HCT116 (cell line): ENCODE measurements around the gene MYLK. TPM values are rescaled to one million over a fixed set of nuclear protein-coding genes. Genes with fewer than 3 reads are reported as not detected.

Experiments
- ATAC-seq: fragments of 200-7000 bp; cut with Tn5 transposase; 2 replicates; pipeline ENCODE4 v1.9.1; 2020; ENCODE audit warnings: mild to moderate bottlenecking, moderate library complexity
- BruUV-seq: library from RNA; stranded (reverse); fragments of 400-500 nt; replicated peaks from 2 replicates; lab custom pipeline; 2021; lab: Mats Ljungman, UMichigan
- CTCF ChIA-PET: fragments of 300-600 bp; sonication (Branson Sonifier 250); formaldehyde crosslinking; loops from one replicate; lab custom pipeline; 2021; ENCODE audit warnings: antibody characterized with exemption; lab: Charles Lee
- POLR2A ChIA-PET: fragments of 300-600, 350-600 bp; sonication (Branson Sonifier 250); formaldehyde crosslinking; loops from one replicate; lab custom pipeline; 2021; ENCODE audit warnings: antibody characterized with exemption; lab: Charles Lee
- RAD21 ChIA-PET, 2 experiments: fragments of 300-600 bp; sonication (Branson Sonifier 250); formaldehyde crosslinking; loops; one replicate each; lab custom pipeline; 2023; ENCODE audit warnings: low total read pairs in 2 of 2; ENCODE audit not compliant: uncharacterized antibody in 2 of 2, unreplicated experiment in 2 of 2, low non-redundant PET in 1 of 2; lab: Charles Lee
- DNase-seq: peaks from one replicate; pipeline ENCODE4 v3.0.0-alpha.2; 2010; ENCODE audit warnings: low read depth, low spot score
- H2AFZ ChIP-seq: fragments of 200-600 bp; shearing (Covaris generic), sonication (generic); 2 replicates; pipeline ENCODE4 v1.6.1; 2017; ENCODE audit warnings: low read depth, mixed run types, mixed read lengths, antibody characterized with exemption, low read length; ENCODE audit not compliant: poor library complexity, severe bottlenecking
- H3K27ac ChIP-seq: 2 replicates; pipeline ENCODE4 v1.5.1; 2012; ENCODE audit warnings: low read depth, low read length
- H3K27me3 ChIP-seq: fragments of 200-600 bp; sonication (generic); 2 replicates; pipeline ENCODE4 v1.6.1; 2016; ENCODE audit warnings: mixed run types, low read length, mixed read lengths; ENCODE audit not compliant: insufficient read depth
- H3K36me3 ChIP-seq, 2 experiments: fragments of 200-500 bp in 1 of 2; fragments of 200-600 bp in 1 of 2; sonication (Bioruptor generic) in 1 of 2; sonication (generic) in 1 of 2; 2 replicates each; pipeline versions ENCODE4 v1.5.1 to v1.6.1; 2014 to 2016; ENCODE audit warnings: low read length in 2 of 2, inconsistent platforms in 1 of 2, mixed read lengths in 1 of 2, mixed run types in 1 of 2; ENCODE audit not compliant: insufficient read depth in 2 of 2, control insufficient read depth in 1 of 2
- H3K4me1 ChIP-seq, 2 experiments: fragments of 200-600 bp in 1 of 2; sonication (generic) in 1 of 2; 2 replicates each; pipeline versions ENCODE4 v1.5.1 to v1.6.1; 2012 to 2017; ENCODE audit warnings: low read length in 2 of 2, inconsistent platforms in 1 of 2, mild to moderate bottlenecking in 1 of 2, mixed read lengths in 1 of 2, mixed run types in 1 of 2, moderate library complexity in 1 of 2; ENCODE audit not compliant: insufficient read depth in 2 of 2, control insufficient read depth in 1 of 2
- H3K4me2 ChIP-seq: fragments of 200-600 bp; sonication (generic); 2 replicates; pipeline ENCODE4 v1.6.1; 2017; ENCODE audit warnings: mixed run types, low read length, mixed read lengths
- H3K4me3 ChIP-seq, 2 experiments: fragments of 200-600 bp in 1 of 2; sonication (generic) in 1 of 2; replicated peaks in 1 of 2; 2 replicates each; pipeline ENCODE4 v1.5.1; 2011 to 2016; ENCODE audit warnings: low read length in 2 of 2, control low read depth in 1 of 2, low read depth in 1 of 2, mild to moderate bottlenecking in 1 of 2, mixed read lengths in 1 of 2, mixed run types in 1 of 2
- H3K79me2 ChIP-seq: fragments of 200-600 bp; sonication (generic); 2 replicates; pipeline ENCODE4 v1.6.1; 2017; ENCODE audit warnings: mild to moderate bottlenecking, mixed run types, low read length, moderate library complexity, mixed read lengths; ENCODE audit not compliant: insufficient read depth
- H3K9ac ChIP-seq: fragments of 200-600 bp; sonication (generic); 2 replicates; pipeline ENCODE4 v1.6.1; 2016; ENCODE audit warnings: low read length, mixed read lengths
- H3K9me2 ChIP-seq: fragments of 200-600 bp; sonication (generic), shearing (Covaris generic); 2 replicates; pipeline ENCODE4 v1.6.1; 2017; ENCODE audit warnings: mixed run types, mild to moderate bottlenecking, moderate library complexity; ENCODE audit not compliant: insufficient read depth
- H3K9me3 ChIP-seq, 2 experiments: fragments of 200-500 bp in 1 of 2; fragments of 200-600 bp in 1 of 2; sonication (Bioruptor generic) in 1 of 2; sonication (generic) in 1 of 2; 2 replicates each; pipeline ENCODE4 v1.6.1; 2014 to 2017; ENCODE audit warnings: low read length in 2 of 2, mixed read lengths in 2 of 2, inconsistent platforms in 1 of 2, low read depth in 1 of 2, mild to moderate bottlenecking in 1 of 2, mixed run types in 1 of 2, moderate library complexity in 1 of 2; ENCODE audit not compliant: control insufficient read depth in 1 of 2, insufficient read depth in 1 of 2
- H4K20me1 ChIP-seq: fragments of 200-600 bp; sonication (generic), shearing (Covaris generic); 2 replicates; pipeline ENCODE4 v1.6.1; 2017; ENCODE audit warnings: mixed run types, mild to moderate bottlenecking, moderate library complexity; ENCODE audit not compliant: insufficient read depth
- CEBPB ChIP-seq: IDR thresholded peaks from 2 replicates; pipeline ENCODE4 v1.6.1; 2012; ENCODE audit warnings: low read depth
- EGR1 ChIP-seq: IDR thresholded peaks from 2 replicates; pipeline ENCODE4 v1.6.1; 2012; ENCODE audit warnings: low read depth
- ELF1 ChIP-seq: IDR thresholded peaks from 2 replicates; pipeline ENCODE4 v1.6.1; 2012; ENCODE audit warnings: low read depth, borderline replicate concordance
- EZH2 ChIP-seq: fragments of 200-600 bp; sonication (generic); IDR thresholded peaks from 2 replicates; pipeline ENCODE4 v1.6.1; 2017; ENCODE audit warnings: antibody characterized with exemption, mixed run types
- EZH2phosphoT487 ChIP-seq: fragments of 200-600 bp; IDR thresholded peaks from 2 replicates; pipeline ENCODE4 v1.6.1; 2018; ENCODE audit warnings: antibody characterized with exemption, borderline replicate concordance
- JUND ChIP-seq: IDR thresholded peaks from 2 replicates; pipeline ENCODE4 v1.6.1; 2012
- POLR2A ChIP-seq: IDR thresholded peaks from 2 replicates; pipeline ENCODE4 v1.7.0; 2011; ENCODE audit warnings: borderline replicate concordance; ENCODE audit not compliant: insufficient read depth, insufficient read length; ENCODE audit errors: extremely low read depth
- RAD21 ChIP-seq: IDR thresholded peaks from 2 replicates; pipeline ENCODE4 v1.6.1; 2012; ENCODE audit warnings: low read depth, mild to moderate bottlenecking
- SIN3A ChIP-seq: IDR thresholded peaks from 2 replicates; pipeline ENCODE4 v1.6.1; 2012; ENCODE audit warnings: low read depth
- SP1 ChIP-seq: IDR thresholded peaks from 2 replicates; pipeline ENCODE4 v1.6.1; 2012; ENCODE audit warnings: low read depth
- SRF ChIP-seq: IDR thresholded peaks from 2 replicates; pipeline ENCODE4 v1.6.1; 2012; ENCODE audit warnings: low read depth
- YY1 ChIP-seq: IDR thresholded peaks from 2 replicates; pipeline ENCODE4 v1.6.1; 2011; ENCODE audit warnings: low read length, low read depth, moderate library complexity, mild to moderate bottlenecking; ENCODE audit not compliant: insufficient replicate concordance; ENCODE audit errors: extremely low read depth
- ZFX ChIP-seq: fragments of 450-650 bp; IDR thresholded peaks from 2 replicates; pipeline ENCODE4 v1.6.1; 2017
- ZNF274 ChIP-seq: fragments of 200-500 bp; sonication (Bioruptor generic); IDR thresholded peaks from 2 replicates; pipeline ENCODE4 v1.6.1; 2014; ENCODE audit warnings: mild to moderate bottlenecking, low read depth, low read length, inconsistent platforms
- intact Hi-C: fragments of 100-400 bp; cut with micrococcal nuclease; formaldehyde crosslinking; loops from 2 replicates; pipeline ENCODE4 v1.10.0; 2022
- total RNA-seq: library from RNA; stranded (reverse); gene quantifications from one replicate; pipeline ENCODE4 v1.2.1, GENCODE V29; 2021; ENCODE audit not compliant: unreplicated experiment
- TF ChIP-seq, protein P1 (sequence below): IDR thresholded peaks from 2 replicates; pipeline ENCODE4 v1.6.1; 2012
- TF ChIP-seq, protein P2 (sequence below): IDR thresholded peaks from 2 replicates; pipeline ENCODE4 v1.6.1; 2012; ENCODE audit warnings: low read depth
- TF ChIP-seq, protein P3 (sequence below): IDR thresholded peaks from 2 replicates; pipeline ENCODE4 v1.6.1; 2011; ENCODE audit warnings: mild to moderate bottlenecking, low read length, moderate library complexity; ENCODE audit not compliant: insufficient replicate concordance; ENCODE audit errors: extremely low read depth
- TF ChIP-seq, protein P4 (sequence below): IDR thresholded peaks from 2 replicates; pipeline ENCODE4 v1.6.1; 2012

MYLK gene
- total RNA-seq, 1 experiment from 2014 or later, result 3.8 TPM

DNA sequence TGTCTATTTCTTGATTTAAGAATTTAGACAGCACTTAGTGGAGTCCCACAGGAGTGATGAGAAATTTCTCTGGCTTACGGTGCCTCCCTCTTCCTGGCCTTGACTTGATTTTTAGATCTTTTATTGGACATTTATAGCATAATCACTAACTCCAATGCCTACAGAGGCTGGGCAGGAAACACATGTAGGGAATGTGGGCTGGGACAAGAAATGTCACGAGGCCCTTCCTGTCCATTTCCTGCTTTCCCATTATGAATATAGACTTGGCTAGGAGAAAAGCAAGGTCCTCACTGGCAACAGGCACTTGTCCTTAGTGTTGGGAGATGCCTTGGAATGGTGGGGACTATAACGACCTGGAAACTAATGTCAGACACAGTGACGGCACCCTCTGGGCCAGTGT is 100.3 kb downstream of the MYLK start:
- RAD21 ChIA-PET, result no interaction called here
- H2AFZ ChIP-seq, result no peak overlapping the region
- no peak for ATAC-seq

More for the DNA sequence above, 100.3 kb downstream of the MYLK start:
- DNase-seq, result no peak
- H3K9ac ChIP-seq, result no peak overlapping the region
- H3K9me2 ChIP-seq, result no peaks in the 10 kb centered on the region
- no peaks in the 10 kb centered on the region for H3K36me3 ChIP-seq
- H3K27me3 ChIP-seq, result no peaks in the 10 kb centered on the region
- H3K4me2 ChIP-seq, result no peak overlapping the region
- intact Hi-C loops, result no loop called here
- POLR2A ChIA-PET, result no interaction called here
- no peak overlapping the region for H3K27ac ChIP-seq
- TF ChIP-seq EZH2, result no peak
- TF ChIP-seq SIN3A, result no peak
- TF ChIP-seq SP1, result no peak
- TF ChIP-seq, protein P1, sequence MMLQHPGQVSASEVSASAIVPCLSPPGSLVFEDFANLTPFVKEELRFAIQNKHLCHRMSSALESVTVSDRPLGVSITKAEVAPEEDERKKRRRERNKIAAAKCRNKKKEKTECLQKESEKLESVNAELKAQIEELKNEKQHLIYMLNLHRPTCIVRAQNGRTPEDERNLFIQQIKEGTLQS, result no peak
- no peak for TF ChIP-seq CEBPB
- TF ChIP-seq POLR2A, result no peak
- no peak for TF ChIP-seq EZH2phosphoT487
- TF ChIP-seq ZNF274, result no peak
- no peak for TF ChIP-seq RAD21
- TF ChIP-seq ZFX, result no peak
- TF ChIP-seq SRF, result no peak
- no peak for TF ChIP-seq JUND
- TF ChIP-seq, protein P2, sequence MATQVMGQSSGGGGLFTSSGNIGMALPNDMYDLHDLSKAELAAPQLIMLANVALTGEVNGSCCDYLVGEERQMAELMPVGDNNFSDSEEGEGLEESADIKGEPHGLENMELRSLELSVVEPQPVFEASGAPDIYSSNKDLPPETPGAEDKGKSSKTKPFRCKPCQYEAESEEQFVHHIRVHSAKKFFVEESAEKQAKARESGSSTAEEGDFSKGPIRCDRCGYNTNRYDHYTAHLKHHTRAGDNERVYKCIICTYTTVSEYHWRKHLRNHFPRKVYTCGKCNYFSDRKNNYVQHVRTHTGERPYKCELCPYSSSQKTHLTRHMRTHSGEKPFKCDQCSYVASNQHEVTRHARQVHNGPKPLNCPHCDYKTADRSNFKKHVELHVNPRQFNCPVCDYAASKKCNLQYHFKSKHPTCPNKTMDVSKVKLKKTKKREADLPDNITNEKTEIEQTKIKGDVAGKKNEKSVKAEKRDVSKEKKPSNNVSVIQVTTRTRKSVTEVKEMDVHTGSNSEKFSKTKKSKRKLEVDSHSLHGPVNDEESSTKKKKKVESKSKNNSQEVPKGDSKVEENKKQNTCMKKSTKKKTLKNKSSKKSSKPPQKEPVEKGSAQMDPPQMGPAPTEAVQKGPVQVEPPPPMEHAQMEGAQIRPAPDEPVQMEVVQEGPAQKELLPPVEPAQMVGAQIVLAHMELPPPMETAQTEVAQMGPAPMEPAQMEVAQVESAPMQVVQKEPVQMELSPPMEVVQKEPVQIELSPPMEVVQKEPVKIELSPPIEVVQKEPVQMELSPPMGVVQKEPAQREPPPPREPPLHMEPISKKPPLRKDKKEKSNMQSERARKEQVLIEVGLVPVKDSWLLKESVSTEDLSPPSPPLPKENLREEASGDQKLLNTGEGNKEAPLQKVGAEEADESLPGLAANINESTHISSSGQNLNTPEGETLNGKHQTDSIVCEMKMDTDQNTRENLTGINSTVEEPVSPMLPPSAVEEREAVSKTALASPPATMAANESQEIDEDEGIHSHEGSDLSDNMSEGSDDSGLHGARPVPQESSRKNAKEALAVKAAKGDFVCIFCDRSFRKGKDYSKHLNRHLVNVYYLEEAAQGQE, result no peak
- no peak for TF ChIP-seq EGR1
- TF ChIP-seq, protein P3, sequence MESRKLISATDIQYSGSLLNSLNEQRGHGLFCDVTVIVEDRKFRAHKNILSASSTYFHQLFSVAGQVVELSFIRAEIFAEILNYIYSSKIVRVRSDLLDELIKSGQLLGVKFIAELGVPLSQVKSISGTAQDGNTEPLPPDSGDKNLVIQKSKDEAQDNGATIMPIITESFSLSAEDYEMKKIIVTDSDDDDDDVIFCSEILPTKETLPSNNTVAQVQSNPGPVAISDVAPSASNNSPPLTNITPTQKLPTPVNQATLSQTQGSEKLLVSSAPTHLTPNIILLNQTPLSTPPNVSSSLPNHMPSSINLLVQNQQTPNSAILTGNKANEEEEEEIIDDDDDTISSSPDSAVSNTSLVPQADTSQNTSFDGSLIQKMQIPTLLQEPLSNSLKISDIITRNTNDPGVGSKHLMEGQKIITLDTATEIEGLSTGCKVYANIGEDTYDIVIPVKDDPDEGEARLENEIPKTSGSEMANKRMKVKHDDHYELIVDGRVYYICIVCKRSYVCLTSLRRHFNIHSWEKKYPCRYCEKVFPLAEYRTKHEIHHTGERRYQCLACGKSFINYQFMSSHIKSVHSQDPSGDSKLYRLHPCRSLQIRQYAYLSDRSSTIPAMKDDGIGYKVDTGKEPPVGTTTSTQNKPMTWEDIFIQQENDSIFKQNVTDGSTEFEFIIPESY, result no peak
- no peak for TF ChIP-seq ELF1
- TF ChIP-seq YY1, result no peak
- TF ChIP-seq, protein P4, sequence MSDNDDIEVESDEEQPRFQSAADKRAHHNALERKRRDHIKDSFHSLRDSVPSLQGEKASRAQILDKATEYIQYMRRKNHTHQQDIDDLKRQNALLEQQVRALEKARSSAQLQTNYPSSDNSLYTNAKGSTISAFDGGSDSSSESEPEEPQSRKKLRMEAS, result no peak
- TF ChIP-seq, all 23 proteins: peak for 0
- no peaks in the 10 kb centered on the region for H3K4me1 ChIP-seq
- BruUV-seq, result no TSS peak
- H3K4me3 ChIP-seq, result no peak overlapping the region
- CTCF ChIA-PET, result no interaction called here
- no peaks in the 10 kb centered on the region for H3K79me2 ChIP-seq
- H3K9me3 ChIP-seq, result no peaks in the 10 kb centered on the region
- H4K20me1 ChIP-seq, result no peaks in the 10 kb centered on the region
